ENCODE results near the gene NAP1L5.

- TF ChIP-seq PATZ1 (CRISPR knock-in tag; IDR thresholded peaks at IDR 0.05; ENCODE audit: borderline replicate concordance) (no peak), SNAI2 (CRISPR knock-in tag; IDR thresholded peaks at IDR 0.05) (no peak), RARB (CRISPR knock-in tag; IDR thresholded peaks at IDR 0.05) (no peak), ZNF70 (CRISPR knock-in tag; IDR thresholded peaks at IDR 0.05) (no peak), ZC3H10 (CRISPR knock-in tag; IDR thresholded peaks at IDR 0.05) (no peak), TOX (CRISPR knock-in tag; IDR thresholded peaks at IDR 0.05; ENCODE audit: borderline replicate concordance) (no peak), CSRNP3 (CRISPR knock-in tag; IDR thresholded peaks at IDR 0.05) (no peak), ESRRG (CRISPR knock-in tag; IDR thresholded peaks at IDR 0.05) (no peak), POU6F1 (CRISPR knock-in tag; IDR thresholded peaks at IDR 0.05; ENCODE audit: borderline replicate concordance, low read depth) (no peak), ZNF8 (CRISPR knock-in tag; IDR thresholded peaks at IDR 0.05) (no peak), OSR1 (CRISPR knock-in tag; IDR thresholded peaks at IDR 0.05) (no peak), ZFP3 (CRISPR knock-in tag; IDR thresholded peaks at IDR 0.05) (no peak), ARNTL (CRISPR knock-in tag; IDR thresholded peaks at IDR 0.05; ENCODE audit: borderline replicate concordance, low read depth) (no peak), PPARA (CRISPR knock-in tag; IDR thresholded peaks at IDR 0.05; ENCODE audit: borderline replicate concordance) (no peak)
Measured at GRCh38 chr4:88725143-88725542, 27.5 kb upstream of the NAP1L5 start.
